OCI-LY3 (cell line): ENCODE measurements around the gene MARCHF9.

Experiments
- H2AFZ ChIP-seq: fragments of 200-600, 300-600 bp; shearing (Covaris generic); 2 replicates; pipeline ENCODE4 v1.6.0; 2014; ENCODE audit warnings: antibody characterized with exemption, low read depth, low read length
- H3K27ac ChIP-seq: fragments of 200-600, 300-600 bp; sonication (generic); 2 replicates; pipeline ENCODE4 v1.5.1; 2014; ENCODE audit warnings: mild to moderate bottlenecking, low read length, moderate library complexity, mixed read lengths
- H3K27me3 ChIP-seq: fragments of 200-600, 300-600 bp; sonication (generic); 2 replicates; pipeline ENCODE4 v1.6.1; 2014; ENCODE audit warnings: low read depth, low read length, mixed read lengths
- H3K36me3 ChIP-seq: fragments of 200-600, 300-600 bp; sonication (generic); replicated peaks from 2 replicates; pipeline ENCODE3; 2014; ENCODE audit warnings: low read depth, low read length, mixed read lengths
- H3K4me1 ChIP-seq: fragments of 300-600, 200-600 bp; sonication (generic); 2 replicates; pipeline ENCODE4 v1.6.1; 2014; ENCODE audit warnings: low read length, mixed read lengths
- H3K4me2 ChIP-seq: fragments of 200-600, 300-600 bp; sonication (generic); 2 replicates; pipeline ENCODE4 v1.6.1; 2014; ENCODE audit warnings: low read length, mixed read lengths
- H3K4me3 ChIP-seq: fragments of 300-600, 200-600 bp; sonication (generic); 2 replicates; pipeline ENCODE4 v1.5.1; 2014; ENCODE audit warnings: antibody characterized with exemption, mild to moderate bottlenecking, low read length, moderate library complexity
- H3K79me2 ChIP-seq: fragments of 300-600, 200-600 bp; shearing (Covaris generic); 2 replicates; pipeline ENCODE4 v1.6.1; 2014; ENCODE audit warnings: mild to moderate bottlenecking, low read length, mixed read lengths
- H3K9ac ChIP-seq: fragments of 300-600, 200-600 bp; shearing (Covaris generic); 2 replicates; pipeline ENCODE4 v1.6.0; 2014; ENCODE audit warnings: mild to moderate bottlenecking, low read length, moderate library complexity
- H3K9me3 ChIP-seq: fragments of 200-600, 300-600 bp; shearing (Covaris generic); 2 replicates; pipeline ENCODE4 v1.6.1; 2014; ENCODE audit warnings: low read length, mixed read lengths; ENCODE audit not compliant: insufficient read depth
- H4K20me1 ChIP-seq: fragments of 200-600, 300-600 bp; sonication (generic); 2 replicates; pipeline ENCODE4 v1.6.1; 2016; ENCODE audit warnings: low read length, mixed read lengths; ENCODE audit not compliant: insufficient read depth
- EZH2phosphoT487 ChIP-seq: fragments of 200-600 bp; shearing (Covaris generic); IDR thresholded peaks from 2 replicates; pipeline ENCODE4 v1.6.1; 2018; ENCODE audit warnings: antibody characterized with exemption, mixed run types, low read depth
- TF ChIP-seq, protein P1 (sequence below): fragments of 200-600, 300-600 bp; sonication (generic); IDR thresholded peaks from 2 replicates; pipeline ENCODE4 v1.5.1; 2014; ENCODE audit warnings: antibody characterized with exemption, low read length, low read depth

Gene MARCHF9

DNA sequence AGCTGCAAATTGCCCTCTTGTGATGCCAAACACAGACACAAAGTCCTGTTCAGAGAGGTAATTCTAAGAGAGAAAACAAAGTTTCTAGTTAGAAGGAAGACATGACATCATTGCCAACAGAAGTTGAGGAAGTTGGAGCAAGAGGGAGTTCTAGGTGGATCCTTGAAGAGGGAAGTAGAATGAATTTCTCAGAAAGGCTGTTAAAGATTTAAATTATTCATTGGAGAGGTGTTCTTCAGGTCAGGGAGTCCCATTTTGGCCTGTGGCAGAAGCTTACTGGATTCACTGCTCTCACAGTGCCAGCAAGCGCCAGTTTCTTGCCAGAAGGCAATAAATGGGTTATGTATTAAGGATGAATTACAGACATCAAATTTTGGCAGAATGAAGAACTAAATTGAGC is 43.0 kb downstream of the MARCHF9 start:
- no peak overlapping the region for H3K27ac ChIP-seq
- no peak overlapping the region for H3K9ac ChIP-seq
- no peak overlapping the region for H2AFZ ChIP-seq
- H3K4me2 ChIP-seq = no peak overlapping the region
- no peaks in the 10 kb centered on the region for H3K9me3 ChIP-seq
- no peaks in the 10 kb centered on the region for H3K4me1 ChIP-seq
- H3K36me3 ChIP-seq = peaks cover 34% of the 10 kb centered on the region
- H3K79me2 ChIP-seq = no peaks in the 10 kb centered on the region
- no peak overlapping the region for H3K4me3 ChIP-seq
- TF ChIP-seq, protein P1, sequence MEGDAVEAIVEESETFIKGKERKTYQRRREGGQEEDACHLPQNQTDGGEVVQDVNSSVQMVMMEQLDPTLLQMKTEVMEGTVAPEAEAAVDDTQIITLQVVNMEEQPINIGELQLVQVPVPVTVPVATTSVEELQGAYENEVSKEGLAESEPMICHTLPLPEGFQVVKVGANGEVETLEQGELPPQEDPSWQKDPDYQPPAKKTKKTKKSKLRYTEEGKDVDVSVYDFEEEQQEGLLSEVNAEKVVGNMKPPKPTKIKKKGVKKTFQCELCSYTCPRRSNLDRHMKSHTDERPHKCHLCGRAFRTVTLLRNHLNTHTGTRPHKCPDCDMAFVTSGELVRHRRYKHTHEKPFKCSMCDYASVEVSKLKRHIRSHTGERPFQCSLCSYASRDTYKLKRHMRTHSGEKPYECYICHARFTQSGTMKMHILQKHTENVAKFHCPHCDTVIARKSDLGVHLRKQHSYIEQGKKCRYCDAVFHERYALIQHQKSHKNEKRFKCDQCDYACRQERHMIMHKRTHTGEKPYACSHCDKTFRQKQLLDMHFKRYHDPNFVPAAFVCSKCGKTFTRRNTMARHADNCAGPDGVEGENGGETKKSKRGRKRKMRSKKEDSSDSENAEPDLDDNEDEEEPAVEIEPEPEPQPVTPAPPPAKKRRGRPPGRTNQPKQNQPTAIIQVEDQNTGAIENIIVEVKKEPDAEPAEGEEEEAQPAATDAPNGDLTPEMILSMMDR = no peak
- no peak for TF ChIP-seq EZH2phosphoT487
- no peaks in the 10 kb centered on the region for H3K27me3 ChIP-seq
- H4K20me1 ChIP-seq = no peaks in the 10 kb centered on the region

DNA sequence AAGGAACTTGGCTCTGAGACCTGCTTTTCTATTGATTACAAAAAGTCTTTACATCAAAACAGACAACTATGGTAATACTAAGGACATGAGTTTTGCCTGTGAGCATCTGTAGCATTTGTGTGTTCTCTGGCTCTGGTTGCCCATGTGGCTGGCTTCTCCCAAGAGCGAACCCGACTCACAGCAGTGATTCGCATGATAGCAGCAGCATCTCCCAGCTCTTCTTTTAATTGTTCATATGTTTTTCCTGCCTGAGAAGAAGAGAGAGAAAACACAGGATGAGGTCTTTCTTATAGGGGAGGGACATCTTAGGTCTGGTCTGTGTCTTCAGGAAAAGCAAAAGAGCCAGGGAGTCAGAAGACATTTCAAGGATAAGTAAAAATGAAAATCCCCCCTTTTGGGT is 46.1 kb downstream of the MARCHF9 start:
- H3K9me3 ChIP-seq = no peaks in the 10 kb centered on the region
- no peaks in the 10 kb centered on the region for H4K20me1 ChIP-seq
- H3K4me3 ChIP-seq = no peak overlapping the region
- no peaks in the 10 kb centered on the region for H3K79me2 ChIP-seq
- no peak for TF ChIP-seq EZH2phosphoT487
- TF ChIP-seq, protein P1 = no peak
- H3K27ac ChIP-seq = no peak overlapping the region
- H2AFZ ChIP-seq = no peak overlapping the region
- H3K4me2 ChIP-seq = no peak overlapping the region
- peaks cover 24% of the 10 kb centered on the region for H3K36me3 ChIP-seq
- no peaks in the 10 kb centered on the region for H3K27me3 ChIP-seq
- no peaks in the 10 kb centered on the region for H3K4me1 ChIP-seq
- H3K9ac ChIP-seq = no peak overlapping the region

DNA sequence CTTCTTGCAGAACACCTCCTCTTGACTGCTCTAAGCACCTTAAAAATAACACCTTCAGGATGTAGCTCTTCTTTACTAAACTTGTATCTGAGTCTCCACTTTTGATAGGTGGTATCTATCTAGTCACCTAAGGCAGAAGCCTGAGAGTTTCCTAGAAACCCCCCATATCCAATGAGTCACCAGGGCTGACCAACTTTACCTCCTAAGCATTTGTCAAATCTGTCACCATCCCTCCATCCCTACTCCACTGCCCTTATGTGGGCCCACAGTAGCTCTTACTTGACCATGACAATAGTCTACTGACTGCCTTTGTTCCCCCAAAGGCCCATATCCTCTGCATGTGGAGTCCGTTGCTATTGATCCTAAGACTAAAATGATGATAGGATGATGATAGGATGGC is 47.7 kb downstream of the MARCHF9 start:
- Histone ChIP-seq H3K36me3 (peaks cover 18% of the 10 kb centered on the region), H3K79me2 (no peaks in the 10 kb centered on the region), H3K4me2 (no peak overlapping the region), H3K27ac (no peak overlapping the region), H2AFZ (no peak overlapping the region), H3K9me3 (no peaks in the 10 kb centered on the region), H3K27me3 (no peaks in the 10 kb centered on the region), H3K9ac (no peak overlapping the region), H3K4me1 (no peaks in the 10 kb centered on the region), H4K20me1 (no peaks in the 10 kb centered on the region), H3K4me3 (no peak overlapping the region)
- TF ChIP-seq EZH2phosphoT487 = no peak

DNA sequence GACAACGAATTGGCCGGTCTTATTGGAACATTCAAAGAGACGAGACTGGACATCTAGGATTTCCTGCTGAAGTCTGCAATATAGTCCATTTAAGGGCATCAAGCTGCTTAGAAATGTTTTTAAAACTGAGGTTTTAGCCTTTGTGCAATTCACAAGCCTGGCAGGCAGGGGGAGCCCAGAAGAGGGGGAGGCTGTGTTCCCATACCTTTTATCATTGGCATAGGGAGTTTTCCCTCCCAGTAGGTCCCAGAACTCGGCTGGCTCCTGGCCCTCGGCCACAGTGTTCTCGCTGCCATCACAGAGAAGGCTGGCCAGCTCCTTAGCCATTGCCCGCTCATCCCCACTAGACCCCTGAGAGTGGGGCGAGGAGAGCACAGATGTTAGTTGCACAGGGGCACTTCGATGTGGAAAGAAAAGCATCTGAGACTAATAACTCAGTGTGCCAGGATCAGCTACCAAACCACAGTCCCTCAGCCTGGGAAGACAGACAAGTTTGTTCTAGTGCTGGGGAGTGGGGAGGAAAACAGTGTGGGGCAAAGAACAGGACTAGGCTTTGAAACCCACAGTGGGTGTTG is 48.5 kb downstream of the MARCHF9 start:
- H3K9ac ChIP-seq = no peak overlapping the region
- no peak overlapping the region for H3K27ac ChIP-seq
- H3K9me3 ChIP-seq = no peaks in the 10 kb centered on the region
- no peak for TF ChIP-seq EZH2phosphoT487
- TF ChIP-seq, protein P1 = peak; percentile 77
- H3K27me3 ChIP-seq = no peaks in the 10 kb centered on the region
- no peak overlapping the region for H3K4me2 ChIP-seq
- H3K36me3 ChIP-seq = peaks cover 23% of the 10 kb centered on the region
- no peaks in the 10 kb centered on the region for H4K20me1 ChIP-seq
- H3K4me3 ChIP-seq = no peak overlapping the region
- no peaks in the 10 kb centered on the region for H3K79me2 ChIP-seq
- no peaks in the 10 kb centered on the region for H3K4me1 ChIP-seq
- H2AFZ ChIP-seq = no peak overlapping the region

DNA sequence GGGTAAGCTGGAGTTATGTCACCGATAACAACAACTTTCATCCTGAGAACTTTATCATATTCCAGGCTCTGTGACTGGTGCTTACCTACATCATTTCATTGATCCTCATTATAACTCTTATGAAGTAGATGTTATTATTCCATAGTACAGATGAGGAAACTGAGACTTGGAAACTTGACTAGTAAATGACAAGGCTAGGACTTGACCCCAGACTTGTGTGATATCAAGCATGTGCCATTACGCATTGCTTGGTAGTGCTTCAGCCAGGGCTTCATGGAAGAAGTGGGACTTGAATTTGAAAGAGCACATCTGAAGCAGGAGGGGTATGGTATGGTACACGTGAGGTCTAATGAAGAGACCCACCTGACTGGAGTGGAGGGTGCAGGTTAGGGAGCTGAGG is 51.8 kb downstream of the MARCHF9 start:
- peaks cover 12% of the 10 kb centered on the region for H3K36me3 ChIP-seq
- H4K20me1 ChIP-seq = no peaks in the 10 kb centered on the region
- H3K4me2 ChIP-seq = no peak overlapping the region
- H3K27me3 ChIP-seq = no peaks in the 10 kb centered on the region
- TF ChIP-seq EZH2phosphoT487 = no peak
- TF ChIP-seq, protein P1 = no peak
- no peak overlapping the region for H3K4me3 ChIP-seq
- H3K4me1 ChIP-seq = no peaks in the 10 kb centered on the region
- no peak overlapping the region for H3K27ac ChIP-seq
- H3K9me3 ChIP-seq = no peaks in the 10 kb centered on the region
- no peak overlapping the region for H2AFZ ChIP-seq
- H3K9ac ChIP-seq = no peak overlapping the region
- no peaks in the 10 kb centered on the region for H3K79me2 ChIP-seq
